Hematopoietic multipotent progenitor cell treated with erythropoietin and hydrocortisone succinate and interleukin-3 and kit ligand, for 8 days (in vitro differentiated cells): Measurements from ENCODE around the gene SATB1.
"Not testable (repeated sequence)": the region's sequence is repeated elsewhere in the genome, so short reads cannot be mapped to it uniquely, and the experiment has no call there.

Experiments used
- DNase-seq: peaks from one replicate; pipeline ENCODE4 v3.0.0-alpha.2; 2015

The SATB1 gene

DNA sequence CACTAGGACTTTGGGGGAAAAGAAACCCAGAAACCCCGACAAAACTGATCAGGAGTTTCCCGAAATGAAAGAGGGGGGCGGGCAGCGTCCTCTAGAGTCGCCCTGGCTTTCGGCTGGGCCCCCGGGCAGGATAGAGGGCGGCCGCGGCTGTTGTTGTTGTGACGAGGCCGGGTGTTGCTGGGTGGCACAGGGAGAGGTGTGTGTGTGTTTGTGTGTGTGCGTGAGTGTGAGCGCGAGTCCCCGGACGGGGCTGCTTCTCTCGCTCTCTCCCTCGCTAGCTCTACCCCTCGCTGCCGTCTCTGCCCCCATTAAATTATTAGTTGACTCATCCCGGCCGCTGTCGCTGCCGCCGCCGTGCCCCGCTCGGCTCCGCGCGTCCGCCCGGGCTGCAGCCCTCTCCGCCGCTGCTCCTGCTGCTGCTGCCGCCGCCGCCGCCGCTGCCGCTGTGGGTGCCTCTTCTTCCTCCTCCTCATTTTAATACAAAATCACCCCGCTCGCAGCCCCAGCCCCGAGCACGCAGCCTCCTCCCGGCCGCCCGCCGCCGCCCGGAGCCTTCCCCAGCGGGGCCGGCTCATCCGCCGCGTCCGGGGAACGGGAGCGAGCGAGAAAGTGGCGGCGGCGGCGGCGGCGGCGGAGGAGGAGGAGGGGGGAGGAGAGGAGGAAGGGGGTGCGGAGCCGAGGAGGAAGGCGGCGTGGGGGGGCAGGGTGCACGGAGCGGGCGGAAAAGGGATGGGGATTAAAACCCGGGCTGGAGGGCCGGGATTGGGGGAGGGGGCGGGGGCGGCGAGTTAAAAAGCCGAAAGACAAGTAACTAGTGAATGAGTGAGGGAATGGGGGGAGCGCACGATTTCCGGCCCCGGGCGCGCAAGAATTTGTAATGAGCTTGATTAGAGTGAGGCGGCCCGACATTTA lies at the start of gene SATB1:
Gene SATB1, minus strand, starts transcription at position 611 of the 912 bp plus-strand sequence. CDS start 4,372 bp downstream, outside the sequence.
- DNase-seq = peak; percentile 66

DNA sequence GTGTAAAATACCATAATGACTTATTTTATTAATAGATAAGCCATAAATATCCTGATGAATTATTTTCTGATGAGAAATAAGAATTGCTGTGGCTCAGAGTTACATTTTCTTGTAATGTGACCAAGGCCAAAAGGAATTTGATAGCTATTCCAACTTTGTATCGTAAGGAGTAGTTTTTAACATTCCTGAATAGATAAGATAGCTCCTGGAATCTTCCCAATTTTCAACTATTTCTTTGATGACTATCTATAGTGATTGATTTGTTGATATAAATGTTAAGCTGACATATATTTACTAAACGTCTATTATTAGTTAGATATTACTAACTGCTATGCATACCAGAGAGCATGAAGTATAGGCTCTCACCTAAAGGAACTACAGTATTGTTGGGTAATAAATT lies 49.1 kb upstream of the SATB1 start:
- DNase-seq = no peak

DNA sequence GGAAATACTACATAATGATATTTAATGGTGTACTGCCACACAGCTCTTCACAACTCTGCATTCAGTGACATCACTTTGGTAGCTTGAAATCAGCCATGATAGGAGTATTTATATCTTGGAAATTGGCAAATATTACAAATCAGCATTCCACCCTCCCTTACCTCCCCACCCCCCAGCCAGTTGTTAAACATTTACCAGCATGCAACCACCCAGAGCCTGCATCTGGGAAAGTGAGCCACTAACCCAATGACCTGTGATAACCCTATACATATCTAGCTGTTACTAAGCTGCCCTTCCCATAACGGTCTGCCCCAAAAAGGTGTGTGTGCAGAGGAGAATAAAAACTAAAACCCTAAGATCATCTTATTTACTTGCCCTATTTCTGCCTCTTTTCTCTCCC lies 44.6 kb upstream of the SATB1 start:
- DNase-seq = no peak

DNA sequence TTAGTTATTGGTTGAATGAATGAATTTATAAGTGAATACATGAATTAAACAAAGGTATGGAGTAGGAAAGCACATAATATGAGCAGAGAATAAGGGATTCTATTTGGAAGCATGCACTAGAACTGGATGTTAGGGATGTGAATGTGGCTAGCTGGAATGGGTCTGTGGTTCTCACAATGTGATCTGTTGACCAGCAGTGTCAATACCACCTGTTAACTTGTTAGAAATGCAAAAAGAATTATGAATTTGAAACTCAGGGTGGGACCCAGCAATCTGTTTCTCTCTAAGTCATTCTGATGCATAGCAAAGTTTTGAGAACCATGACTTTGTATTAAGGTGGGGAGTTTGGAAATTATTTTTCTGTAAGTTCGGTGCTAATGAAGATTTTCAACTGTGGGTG lies 41.0 kb upstream of the SATB1 start:
- no peak for DNase-seq

DNA sequence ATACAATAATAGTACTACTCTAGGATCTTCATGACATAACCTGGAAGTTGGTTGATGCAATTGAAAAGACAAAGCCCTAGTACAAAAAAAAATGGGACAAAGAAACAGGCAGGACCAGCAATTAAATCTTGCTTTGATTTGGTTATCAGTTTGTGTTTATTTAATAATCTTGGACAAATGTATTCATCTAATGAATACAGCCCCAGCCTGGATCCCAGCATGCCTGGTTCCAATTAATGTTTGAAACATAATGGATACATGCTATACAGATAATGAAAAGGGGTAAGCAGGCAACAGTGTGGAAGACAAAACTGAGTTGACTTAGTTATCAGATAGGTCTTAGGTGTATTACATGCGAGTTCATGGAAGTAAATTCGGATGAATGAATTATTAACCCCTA lies 29.6 kb upstream of the SATB1 start:
- DNase-seq = no peak

DNA sequence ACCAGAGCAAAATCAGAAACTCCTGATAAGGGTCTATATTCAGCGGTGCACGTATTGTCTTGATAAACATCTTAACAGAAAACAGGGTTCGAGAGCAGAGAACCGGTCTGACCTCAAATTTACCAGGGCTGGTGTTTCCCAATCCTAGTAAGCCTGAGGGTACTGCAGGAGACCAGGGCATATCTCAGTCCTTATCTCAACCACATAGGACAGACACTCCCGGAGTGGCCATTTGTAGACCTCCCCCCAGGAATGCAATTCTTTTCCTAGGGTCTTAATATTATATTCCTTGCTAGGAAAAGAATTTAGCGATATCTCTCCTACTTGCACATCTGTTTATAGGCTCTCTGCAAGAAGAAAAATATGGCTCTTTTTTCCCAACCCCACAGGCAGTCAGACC lies 24.5 kb upstream of the SATB1 start:
- DNase-seq = not testable (repeated sequence)

DNA sequence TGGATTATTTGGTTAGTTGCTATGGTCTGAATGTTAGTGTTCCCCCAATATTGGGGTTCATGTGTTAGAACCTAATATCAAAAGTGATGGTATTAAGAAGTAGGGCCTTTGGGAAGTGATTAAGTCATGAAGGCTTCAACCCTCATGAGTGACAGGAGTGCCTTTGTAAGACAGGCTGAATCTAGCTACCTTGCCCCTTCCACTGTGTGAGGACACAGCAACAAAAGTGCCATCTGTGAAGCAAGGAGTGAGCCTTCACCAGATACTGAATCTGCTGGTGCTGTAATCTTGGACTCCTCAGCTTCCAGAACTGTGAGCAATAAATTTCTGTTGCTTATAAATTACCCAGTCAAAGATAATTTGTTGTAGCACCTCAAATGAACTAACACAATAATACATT lies 22.6 kb upstream of the SATB1 start:
- peak; percentile 31 for DNase-seq

DNA sequence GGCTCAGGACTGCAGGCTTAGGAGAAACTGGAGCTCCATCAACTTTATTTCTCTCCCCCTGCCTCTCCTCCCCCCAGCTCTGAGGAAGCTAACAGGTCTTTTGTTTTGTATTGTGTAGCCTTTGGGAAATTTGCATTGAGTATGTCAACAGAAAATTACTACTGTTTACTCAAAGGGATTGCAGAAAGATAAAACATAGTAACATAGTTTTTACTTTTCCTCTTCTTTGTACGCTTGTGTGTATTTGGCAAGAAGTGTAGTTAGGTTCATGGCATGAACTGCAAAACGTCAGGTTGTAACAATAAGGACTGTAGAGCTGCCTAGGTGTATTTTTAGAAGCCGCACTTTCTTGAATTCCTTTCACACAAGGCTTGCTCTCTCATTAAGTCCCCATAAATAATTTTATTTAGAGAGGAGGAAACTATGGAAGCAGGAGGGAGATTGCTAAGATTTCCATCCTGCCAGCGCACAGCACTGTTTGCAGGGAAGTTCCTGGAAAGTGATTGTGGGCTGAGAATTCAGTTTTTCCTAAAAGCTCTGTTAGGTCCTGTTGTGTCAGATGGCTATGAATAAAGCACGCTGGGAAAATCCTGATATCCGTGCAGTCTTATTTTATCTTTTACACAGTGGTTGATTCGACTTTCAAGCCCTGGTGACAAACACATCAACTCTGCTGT lies 21.1 kb upstream of the SATB1 start:
- DNase-seq = no peak

DNA sequence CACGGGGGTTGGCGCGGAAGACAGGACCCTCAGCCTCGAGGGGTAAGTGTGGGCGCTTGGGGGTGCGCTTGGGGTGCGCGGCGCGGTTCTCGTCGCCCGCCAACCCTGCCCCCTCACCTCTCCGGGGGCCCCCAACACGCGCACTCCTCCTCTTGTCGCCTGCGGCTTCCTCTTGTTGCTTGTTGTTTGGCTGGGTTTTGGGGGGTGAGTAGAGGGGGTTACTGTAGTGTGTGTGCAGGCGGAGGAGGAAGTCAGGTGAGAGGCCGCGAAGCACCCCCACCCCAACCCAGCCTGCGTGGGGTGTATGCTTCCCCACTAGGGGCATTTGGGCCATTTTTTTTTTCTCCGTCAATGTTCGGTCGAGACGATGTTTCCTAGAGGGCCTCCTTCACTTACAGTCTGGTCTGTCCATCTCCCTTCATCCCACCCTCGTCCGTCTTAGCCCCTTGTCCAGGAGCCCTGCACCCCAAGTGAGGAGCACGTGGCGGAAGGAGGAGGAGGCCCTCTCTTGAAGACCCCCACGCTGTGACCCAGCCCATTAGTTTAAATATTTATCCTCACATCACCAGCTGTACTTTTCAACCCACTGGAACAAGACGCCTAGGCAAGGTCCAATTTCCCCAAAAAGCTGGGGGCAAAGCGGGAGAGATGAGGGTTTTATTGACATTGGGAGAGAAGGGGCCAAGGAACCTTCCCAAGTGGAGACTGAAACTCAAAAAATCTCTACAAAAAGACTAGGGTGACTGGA lies 20.4 kb upstream of the SATB1 start:
- DNase-seq = peak; percentile 56

DNA sequence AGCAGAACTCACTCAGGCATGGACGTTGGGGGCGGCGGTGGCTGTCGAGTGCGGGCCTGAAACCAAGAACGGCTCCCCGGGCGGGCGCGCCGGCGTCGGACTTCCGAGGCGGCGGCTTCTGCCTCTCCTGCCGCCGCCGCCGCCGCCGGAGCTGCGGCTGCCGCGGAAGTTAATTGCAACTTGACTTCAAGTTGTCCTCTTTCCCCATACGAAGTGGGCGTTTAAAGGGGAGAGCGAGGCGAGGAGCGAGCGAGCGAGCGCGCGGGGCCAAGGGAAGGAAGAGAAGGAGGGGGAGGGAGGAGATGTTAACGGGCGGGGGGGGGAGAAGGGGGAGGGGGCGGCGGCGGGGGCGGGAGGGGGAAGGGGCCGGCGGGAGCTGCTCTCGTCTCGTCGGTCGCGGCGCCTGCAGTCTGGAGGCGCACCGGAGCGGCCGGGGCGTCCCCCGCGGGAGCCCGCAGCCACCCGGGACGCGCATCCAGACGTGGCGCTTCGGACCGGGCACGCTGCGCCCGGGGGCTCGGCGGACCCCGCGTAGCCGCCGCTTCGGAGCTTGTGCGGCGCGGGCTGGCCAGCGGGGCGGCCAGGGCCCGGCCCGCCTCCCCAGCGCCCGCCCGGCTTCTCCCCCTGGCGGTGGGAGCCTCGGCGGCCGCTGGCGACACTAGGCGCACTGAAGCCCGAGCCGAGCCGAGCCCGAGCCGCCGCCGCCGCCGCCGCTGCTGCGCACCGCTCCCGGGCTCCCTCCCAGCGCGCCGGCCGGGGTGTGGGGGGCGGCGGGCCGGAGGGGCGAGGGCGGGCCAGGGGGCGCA lies 19.7 kb upstream of the SATB1 start:
- peak; percentile 63 for DNase-seq

DNA sequence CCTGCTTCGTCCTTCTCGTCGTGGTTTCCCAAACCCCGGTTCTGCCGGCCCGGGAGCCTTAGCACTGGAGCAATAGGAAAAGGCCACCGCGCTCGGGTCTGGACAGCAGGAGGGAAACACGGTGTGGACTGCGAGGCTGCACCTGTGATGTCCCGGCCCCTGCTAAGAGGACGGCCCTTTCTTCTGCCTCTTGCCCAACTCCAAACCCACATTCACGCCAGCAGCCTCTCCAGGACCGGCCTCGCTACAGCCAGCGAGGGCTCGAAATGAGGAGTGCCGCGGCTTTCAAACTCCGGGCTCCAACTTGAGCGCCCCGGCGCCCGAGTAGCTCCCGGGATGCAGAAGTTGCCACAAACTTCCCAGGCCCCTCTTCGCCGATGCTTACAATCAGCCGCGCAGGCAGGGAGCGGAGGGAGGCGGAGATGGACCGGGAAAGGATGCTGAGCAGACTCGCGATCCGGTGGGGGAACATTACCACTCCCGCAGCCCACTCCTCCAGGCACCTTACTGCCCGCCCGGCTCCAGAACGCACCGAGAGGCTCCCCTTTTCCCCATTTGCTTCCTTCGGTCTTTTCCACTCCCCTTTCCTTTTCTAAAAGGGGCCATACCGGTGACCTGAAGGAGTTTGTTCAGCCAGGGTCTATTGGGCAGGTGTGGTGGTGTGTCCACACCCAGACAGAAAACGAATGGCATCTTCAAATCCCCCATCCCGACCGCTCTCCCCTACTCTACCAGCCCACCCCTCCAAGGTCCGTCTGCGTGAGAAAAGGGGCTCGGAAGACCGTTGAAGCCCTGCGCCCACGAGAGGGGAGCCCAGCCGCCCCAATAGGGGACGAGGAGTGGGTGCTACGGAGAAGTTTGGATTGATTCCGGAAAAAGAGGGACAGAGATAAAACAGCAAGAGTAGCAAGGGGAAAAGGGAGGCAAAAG lies 18.8 kb upstream of the SATB1 start:
- no peak for DNase-seq

DNA sequence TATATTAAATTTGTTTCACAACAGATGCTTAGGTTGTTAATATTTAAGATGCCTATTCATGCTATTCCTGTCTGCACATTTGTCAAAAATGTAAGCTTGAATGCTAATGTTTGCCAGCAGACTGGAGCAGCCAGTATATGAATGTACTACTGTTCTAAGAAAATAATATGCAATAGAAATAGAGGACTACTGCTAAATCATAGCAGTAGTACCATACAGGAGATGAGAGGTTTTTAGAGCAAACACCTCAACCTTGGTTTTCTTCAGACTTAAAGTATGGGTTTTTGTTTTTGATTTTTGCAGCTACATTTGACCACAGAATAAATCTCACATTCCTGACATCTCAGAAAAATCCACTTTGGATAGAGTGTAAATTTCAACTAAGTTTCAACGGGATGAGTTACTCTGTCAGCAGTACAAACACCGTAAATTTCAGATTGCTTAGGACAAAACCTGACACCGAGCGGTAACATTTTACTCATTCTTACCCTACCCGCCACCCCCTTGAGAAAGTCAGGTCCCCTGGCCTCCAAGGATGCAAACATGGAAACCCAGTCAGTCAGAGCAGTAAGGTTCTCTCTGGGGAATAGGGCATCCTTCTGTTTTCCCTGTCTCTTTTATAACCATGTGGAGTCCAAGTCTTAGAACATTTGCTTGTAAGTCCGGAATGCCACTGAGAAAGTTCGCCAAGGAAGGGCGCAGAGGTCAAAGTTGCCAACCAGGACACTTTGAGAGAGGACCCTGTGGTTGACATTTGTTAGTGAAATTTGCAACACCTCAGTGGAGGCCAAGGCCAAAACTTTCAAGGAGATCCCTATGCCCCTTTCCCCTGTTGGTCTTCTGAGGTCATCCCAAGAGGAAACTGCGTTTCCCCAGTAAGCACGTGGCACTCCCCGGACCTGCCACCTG lies 17.9 kb upstream of the SATB1 start:
- DNase-seq = no peak

DNA sequence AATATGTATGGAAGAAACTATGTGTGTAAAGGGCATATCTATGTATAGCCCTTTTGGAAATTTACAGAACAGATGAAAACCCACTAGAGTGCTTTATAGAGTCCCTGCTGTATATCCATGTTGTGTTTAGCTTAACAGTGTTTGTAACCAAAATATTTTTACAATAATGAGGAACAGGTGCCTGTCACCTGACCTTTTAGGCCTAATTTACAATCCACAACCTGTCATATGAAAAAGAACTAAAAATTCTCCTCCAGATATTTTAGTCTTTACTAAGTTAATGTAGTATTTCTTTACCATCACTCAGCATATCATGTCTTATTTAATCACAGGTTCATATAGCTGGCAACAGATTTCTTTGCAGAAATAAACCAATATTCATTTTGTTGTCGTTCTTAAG lies 16.4 kb upstream of the SATB1 start:
- no peak for DNase-seq

DNA sequence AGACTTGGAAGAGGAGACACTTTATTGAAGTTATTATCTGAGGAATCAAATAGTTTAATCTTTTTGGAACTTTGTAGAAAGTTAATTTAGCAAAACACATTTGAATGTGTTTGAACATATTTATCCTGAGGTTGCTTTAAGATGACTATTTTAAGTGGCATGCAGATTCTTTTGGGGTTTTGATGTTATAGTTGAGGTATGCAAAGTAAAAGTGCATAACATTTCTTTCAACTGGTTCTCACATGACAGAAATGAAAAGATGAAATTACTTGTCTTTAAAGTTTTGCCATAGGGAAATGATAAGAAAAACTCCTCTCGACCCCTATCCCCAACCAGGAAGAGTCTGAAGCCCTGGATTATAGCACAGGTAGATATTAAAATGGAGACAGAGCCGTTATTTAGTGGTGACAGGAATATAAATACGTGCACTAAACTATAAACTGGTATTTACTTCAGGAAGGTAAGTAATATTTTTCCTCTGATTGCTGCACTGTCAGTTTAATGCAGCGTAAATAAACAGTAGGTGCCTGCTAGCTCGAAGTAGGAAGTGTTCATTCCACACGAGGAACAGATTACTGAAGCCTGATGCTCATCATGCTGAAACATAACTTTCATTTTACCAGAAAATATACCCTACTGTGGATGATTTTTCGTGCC lies 15.1 kb upstream of the SATB1 start:
- DNase-seq = no peak

DNA sequence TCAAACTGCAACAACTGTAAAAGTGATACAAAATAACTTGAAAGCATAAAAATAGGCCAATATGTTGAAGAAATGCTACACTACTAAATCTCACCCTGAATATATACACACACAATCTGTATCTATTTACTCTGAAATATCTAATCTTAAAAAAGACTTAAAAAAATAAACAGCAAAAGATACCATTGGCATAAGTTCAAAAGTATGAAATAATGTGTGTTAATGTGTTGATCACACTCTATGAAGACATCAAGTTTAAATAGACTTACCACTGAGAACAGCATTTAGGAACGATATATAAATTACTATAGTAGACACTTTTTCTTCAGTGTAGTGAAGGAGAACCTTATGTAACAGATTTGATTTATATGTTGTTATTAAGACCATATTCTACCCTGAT lies 14.1 kb upstream of the SATB1 start:
- DNase-seq = no peak

DNA sequence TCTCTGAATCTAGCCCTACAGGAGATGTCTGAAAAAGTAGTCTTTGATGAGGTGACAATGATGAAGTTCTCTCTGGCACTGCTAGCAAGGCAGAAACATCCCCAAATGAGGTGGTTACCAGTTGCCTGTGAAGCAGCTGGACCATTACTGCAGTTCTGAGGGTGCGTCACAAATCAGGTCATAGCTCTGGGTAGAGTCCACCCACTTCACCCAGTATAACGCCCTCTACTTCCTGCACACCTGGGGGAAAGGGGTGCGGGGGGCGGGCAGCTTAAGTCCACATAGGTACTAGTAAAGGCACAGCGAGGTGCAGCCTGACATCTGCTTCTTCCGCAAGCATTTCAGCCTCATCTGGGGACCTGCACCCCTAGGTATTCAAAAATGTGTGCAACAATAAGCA lies 13.4 kb upstream of the SATB1 start:
- DNase-seq = no peak

DNA sequence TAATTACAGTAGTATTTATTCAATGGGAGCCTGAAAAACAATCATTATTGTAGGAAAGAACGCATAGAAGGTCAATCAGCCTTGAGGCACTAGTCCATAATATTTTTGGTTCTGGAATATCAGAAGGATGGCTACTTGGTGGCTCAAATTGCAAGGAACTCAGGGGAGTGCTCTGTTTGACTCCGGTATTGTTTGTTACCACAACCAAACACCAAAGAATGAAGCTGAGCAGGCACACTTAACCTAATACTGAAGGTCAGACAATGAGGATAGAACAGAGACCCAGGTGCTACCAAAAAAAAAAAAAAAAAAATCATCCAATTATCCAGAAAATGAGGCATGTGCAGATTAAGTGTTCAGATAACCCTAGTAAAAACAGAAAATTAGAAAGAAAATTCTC lies 11.1 kb upstream of the SATB1 start:
- no peak for DNase-seq

DNA sequence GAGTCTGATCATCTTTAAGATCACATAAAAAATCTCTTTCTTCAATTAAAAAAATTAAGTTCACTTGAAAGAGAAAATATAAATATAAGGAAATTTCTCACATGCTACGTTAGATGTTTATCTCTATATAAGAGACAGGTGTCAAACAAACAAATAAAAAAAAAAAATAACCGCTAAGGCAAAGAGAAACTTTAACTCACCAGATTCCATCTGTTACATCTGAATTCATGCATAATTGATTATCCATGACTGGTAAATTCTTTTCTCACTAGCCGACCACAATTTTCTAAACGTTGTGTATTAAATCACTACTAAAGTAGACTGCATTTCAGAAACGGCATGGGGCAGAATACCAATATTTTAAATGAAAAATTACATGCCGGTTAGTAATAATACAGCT lies 9.6 kb upstream of the SATB1 start:
- no peak for DNase-seq

DNA sequence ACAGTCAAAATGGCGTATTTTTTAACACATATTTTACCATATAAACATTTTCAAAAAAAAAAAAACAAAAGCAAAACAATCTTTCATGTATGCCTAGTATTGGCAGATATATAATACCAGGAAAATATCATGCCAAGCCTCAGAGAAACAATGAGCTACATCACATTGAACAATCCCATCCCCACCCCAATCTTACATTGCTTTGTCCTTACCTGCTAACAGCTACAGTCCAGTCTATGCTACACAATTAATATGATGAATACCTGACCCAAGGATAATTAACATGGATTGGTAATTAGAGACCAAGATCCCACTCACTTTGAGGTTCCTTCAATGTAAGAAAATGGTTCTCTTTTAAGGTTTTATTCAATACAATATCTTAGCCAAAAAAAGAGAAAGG lies 7.6 kb upstream of the SATB1 start:
- DNase-seq = no peak

DNA sequence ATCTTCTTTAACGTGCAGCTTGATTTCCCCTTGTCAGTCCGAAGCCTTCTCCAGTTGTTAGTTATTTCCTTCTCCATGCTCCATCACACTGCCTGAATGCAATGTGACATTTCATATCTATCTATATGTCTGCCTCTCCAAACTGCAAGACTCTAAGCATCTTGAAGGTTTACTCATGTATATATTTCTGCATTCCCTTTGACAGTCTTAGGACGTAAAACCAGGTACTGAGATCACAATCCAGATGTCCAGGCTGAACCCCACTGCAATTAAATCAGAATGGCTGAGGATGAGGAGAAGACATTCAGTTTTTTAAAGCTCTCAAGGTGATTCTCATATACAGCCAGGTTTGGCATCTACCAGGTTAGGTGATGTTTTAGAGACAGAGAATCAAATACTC lies 6.1 kb upstream of the SATB1 start:
- no peak for DNase-seq
